Retinal pigment epithelial cell (primary cell): ENCODE results near the gene FRS2.
"Not testable (repeated sequence)": the region's sequence is repeated elsewhere in the genome, so short reads cannot be mapped to it uniquely, and the experiment has no call there.

Experiments used
- DNase-seq: peaks from one replicate; pipeline ENCODE4 v3.0.0-alpha.2; 2010; ENCODE audit warnings: low read depth
- H3K4me3 ChIP-seq: 2 replicates; pipeline ENCODE4 v1.5.1; 2011; ENCODE audit warnings: mild to moderate bottlenecking, low read length, control low read depth, moderate library complexity
- TF ChIP-seq, protein P1 (sequence below): conservative IDR thresholded peaks from 2 replicates; pipeline ENCODE4 v1.5.1; 2011; ENCODE audit warnings: low read depth, low read length, control low read depth, inconsistent platforms

FRS2 gene

GRCh38 chr12:69598174-69598753 is 128.1 kb downstream of the FRS2 start:
- DNase-seq = no peak
- H3K4me3 ChIP-seq = no peak overlapping the region
- TF ChIP-seq, protein P1, sequence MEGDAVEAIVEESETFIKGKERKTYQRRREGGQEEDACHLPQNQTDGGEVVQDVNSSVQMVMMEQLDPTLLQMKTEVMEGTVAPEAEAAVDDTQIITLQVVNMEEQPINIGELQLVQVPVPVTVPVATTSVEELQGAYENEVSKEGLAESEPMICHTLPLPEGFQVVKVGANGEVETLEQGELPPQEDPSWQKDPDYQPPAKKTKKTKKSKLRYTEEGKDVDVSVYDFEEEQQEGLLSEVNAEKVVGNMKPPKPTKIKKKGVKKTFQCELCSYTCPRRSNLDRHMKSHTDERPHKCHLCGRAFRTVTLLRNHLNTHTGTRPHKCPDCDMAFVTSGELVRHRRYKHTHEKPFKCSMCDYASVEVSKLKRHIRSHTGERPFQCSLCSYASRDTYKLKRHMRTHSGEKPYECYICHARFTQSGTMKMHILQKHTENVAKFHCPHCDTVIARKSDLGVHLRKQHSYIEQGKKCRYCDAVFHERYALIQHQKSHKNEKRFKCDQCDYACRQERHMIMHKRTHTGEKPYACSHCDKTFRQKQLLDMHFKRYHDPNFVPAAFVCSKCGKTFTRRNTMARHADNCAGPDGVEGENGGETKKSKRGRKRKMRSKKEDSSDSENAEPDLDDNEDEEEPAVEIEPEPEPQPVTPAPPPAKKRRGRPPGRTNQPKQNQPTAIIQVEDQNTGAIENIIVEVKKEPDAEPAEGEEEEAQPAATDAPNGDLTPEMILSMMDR = no peak

DNA sequence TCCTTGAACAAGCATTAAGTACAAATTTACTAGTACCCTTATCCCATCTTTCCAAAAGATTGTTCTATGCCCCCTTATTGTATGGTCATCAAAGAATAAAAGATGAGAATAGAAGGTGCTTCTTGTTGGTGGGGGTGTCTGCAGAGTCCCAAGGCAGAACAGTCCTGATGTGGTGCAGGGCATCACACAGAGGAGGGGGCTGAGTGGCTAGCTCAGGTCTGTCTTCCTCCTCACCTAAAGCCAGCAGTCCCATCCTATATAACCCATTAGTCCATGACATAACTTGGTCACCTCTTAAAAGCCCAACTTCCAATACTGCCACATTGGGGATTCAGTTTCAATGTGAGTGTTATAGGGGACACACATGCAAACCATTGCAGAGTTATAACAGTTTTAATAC is 130.6 kb downstream of the FRS2 start:
- TF ChIP-seq, protein P1 = no peak
- no peak overlapping the region for H3K4me3 ChIP-seq
- DNase-seq = no peak

DNA sequence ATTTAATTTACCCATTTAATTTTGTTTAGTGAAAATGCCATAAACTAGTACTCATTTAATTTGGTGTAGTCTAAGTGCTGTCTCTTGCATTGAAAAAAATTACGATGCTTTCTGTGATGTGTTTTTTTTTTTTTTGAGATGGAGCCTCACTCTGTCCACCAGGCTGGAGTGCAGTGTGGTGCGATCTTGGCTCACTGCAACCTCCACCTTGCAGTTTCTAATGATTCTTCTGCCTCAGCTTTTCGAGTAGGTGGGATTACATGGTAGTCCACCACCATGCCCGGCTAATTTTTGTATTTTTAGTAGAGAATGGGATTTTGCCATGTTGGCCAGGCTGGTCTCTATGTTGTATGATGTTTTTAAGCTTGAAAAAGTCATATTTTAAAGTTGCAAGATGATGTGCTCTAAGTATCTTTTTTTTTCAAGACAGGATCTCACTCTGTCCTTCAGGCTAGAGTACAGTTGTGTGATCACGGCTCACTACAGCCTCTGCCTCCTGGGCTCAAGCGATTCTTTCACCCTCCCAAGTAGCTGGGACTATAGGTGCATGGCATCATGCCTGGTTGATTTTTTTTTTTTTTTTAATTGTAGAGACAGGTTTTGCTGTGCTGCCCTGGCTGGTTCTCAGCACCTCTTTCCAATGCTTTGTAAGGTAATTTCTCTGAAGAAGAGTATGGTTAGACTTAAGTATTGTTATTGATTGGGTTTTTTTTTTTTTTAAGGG is 131.9 kb downstream of the FRS2 start:
- DNase-seq = no peak
- TF ChIP-seq, protein P1 = no peak
- no peak overlapping the region for H3K4me3 ChIP-seq

DNA sequence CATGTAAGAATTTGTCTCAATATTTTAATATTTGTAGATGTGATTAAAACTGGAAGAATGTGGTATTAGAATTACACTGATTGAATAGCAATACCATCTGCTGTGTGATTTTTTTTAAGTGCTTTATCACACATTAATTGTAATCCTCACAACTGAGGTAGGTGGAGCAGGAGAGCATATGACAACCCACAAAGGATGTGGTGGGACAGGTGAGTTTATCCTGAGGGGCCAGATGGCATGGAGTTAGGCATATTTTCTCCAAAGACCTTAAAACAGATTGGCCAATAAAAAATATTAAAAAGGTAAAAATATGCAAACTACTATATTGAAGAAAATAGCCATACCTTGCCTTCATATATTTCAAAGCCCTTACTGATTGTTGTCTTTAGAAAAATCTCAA is 132.8 kb downstream of the FRS2 start:
- TF ChIP-seq, protein P1 = peak; percentile 6
- no peak for DNase-seq
- H3K4me3 ChIP-seq = no peak overlapping the region

DNA sequence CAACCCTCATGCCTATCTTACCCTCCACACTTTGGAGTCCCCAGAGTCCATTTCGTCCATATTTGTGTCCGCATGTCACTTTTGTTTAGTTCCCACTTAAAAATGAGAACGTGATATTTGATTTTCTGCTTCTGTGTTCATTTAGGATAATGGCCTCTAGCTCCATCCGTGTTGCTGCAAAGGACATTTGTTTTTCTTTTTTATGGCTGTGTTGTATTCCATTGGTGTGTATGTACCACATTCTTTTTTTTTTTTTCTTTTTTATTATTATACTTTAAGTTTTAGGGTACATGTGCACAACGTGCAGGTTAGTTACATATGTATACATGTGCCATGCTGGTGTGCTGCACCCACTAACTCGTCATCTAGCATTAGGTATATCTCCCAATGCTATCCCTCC is 133.4 kb downstream of the FRS2 start:
- not testable (repeated sequence) for H3K4me3 ChIP-seq, DNase-seq

DNA sequence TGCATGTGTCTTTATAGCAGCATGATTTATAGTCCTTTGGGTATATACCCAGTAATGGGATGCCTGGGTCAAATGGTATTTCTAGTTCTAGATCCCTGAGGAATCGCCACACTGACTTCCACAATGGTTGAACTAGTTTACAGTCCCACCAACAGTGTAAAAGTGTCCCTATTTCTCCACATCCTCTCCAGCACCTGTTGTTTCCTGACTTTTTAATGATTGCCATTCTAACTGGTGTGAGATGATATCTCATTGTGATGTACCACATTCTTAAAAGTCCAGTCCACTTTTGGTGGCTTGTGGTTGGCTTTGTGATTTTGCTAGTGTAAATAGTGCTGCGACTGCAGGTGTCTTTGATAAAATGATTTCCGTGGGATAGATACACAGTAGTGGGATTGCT is 134.1 kb downstream of the FRS2 start:
- DNase-seq, H3K4me3 ChIP-seq: not testable (repeated sequence)

DNA sequence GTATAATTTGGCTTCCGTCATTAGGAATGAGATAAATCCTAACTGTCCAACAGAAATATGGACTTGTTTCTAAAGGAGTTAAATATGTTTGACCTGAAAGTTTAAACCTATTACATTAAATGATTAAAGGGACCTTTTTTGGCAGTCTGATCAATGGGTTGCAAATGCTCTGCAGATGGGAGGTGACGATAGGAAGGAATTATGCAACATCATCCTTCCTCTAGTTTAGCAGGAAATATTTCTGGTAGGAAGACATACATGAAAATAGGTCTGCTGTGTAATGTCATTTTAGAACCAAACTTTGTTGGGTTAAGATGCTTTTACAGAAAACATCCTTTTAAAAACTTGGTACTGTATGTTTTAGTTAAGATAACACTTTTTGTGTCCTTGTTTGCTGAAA is 137.9 kb downstream of the FRS2 start:
- TF ChIP-seq, protein P1 = no peak
- H3K4me3 ChIP-seq = no peak overlapping the region
- DNase-seq = no peak

- no peak for DNase-seq
- TF ChIP-seq, protein P1 = no peak
- H3K4me3 ChIP-seq = no peak overlapping the region
Observed at GRCh38 chr12:69610126-69610525, 139.9 kb downstream of the FRS2 start.
